ENCODE results near the gene TIMM13. TPM values are rescaled to one million over a fixed set of nuclear protein-coding genes. Genes with fewer than 3 reads are reported as not detected.

Gene TIMM13
- total RNA-seq, 1 donor from 2014 or later = 70.1 TPM

- no peak overlapping the region for H3K4me3 ChIP-seq (ENCODE audit: low read depth, low read length)
- peaks cover 1% of the 10 kb centered on the region for H3K36me3 ChIP-seq (ENCODE audit: control insufficient read depth, insufficient read depth, low read length)
- no peak for DNase-seq (ENCODE audit: low read depth)
- no peaks in the 10 kb centered on the region for H3K27me3 ChIP-seq (ENCODE audit: control insufficient read depth, insufficient read depth, low read length)
- TF ChIP-seq CTCF (IDR thresholded peaks at IDR 0.05; ENCODE audit: insufficient read depth, low read length, poor library complexity, severe bottlenecking) = no peak
These were observed 15.9 kb upstream of the TIMM13 start for GRCh38 chr19:2443116-2443784.

- Histone ChIP-seq H3K4me3 (ENCODE audit: low read depth, low read length) (no peak overlapping the region), H3K27me3 (ENCODE audit: control insufficient read depth, insufficient read depth, low read length) (no peaks in the 10 kb centered on the region), H3K36me3 (ENCODE audit: control insufficient read depth, insufficient read depth, low read length) (peaks cover 1% of the 10 kb centered on the region)
- no peak for DNase-seq (ENCODE audit: low read depth)
- TF ChIP-seq CTCF (IDR thresholded peaks at IDR 0.05; ENCODE audit: insufficient read depth, low read length, poor library complexity, severe bottlenecking) = no peak
These were observed 13.8 kb upstream of the TIMM13 start for GRCh38 chr19:2441096-2441752.

- Histone ChIP-seq H3K36me3 (ENCODE audit: control insufficient read depth, insufficient read depth, low read length) (peaks cover 1% of the 10 kb centered on the region), H3K4me3 (ENCODE audit: low read depth, low read length) (no peak overlapping the region), H3K27me3 (ENCODE audit: control insufficient read depth, insufficient read depth, low read length) (no peaks in the 10 kb centered on the region)
- no peak for TF ChIP-seq CTCF (IDR thresholded peaks at IDR 0.05; ENCODE audit: insufficient read depth, low read length, poor library complexity, severe bottlenecking)
- no peak for DNase-seq (ENCODE audit: low read depth)
These were observed 13.1 kb upstream of the TIMM13 start for GRCh38 chr19:2440515-2440914.

- DNase-seq (ENCODE audit: low read depth) = no peak
- H3K27me3 ChIP-seq (ENCODE audit: control insufficient read depth, insufficient read depth, low read length) = no peaks in the 10 kb centered on the region
- peaks cover 1% of the 10 kb centered on the region for H3K36me3 ChIP-seq (ENCODE audit: control insufficient read depth, insufficient read depth, low read length)
- H3K4me3 ChIP-seq (ENCODE audit: low read depth, low read length) = no peak overlapping the region
- TF ChIP-seq CTCF (IDR thresholded peaks at IDR 0.05; ENCODE audit: insufficient read depth, low read length, poor library complexity, severe bottlenecking) = no peak
These were observed 10.8 kb upstream of the TIMM13 start for GRCh38 chr19:2438178-2438577.

- no peak for TF ChIP-seq CTCF (IDR thresholded peaks at IDR 0.05; ENCODE audit: insufficient read depth, low read length, poor library complexity, severe bottlenecking)
- Histone ChIP-seq H3K4me3 (ENCODE audit: low read depth, low read length) (no peak overlapping the region), H3K36me3 (ENCODE audit: control insufficient read depth, insufficient read depth, low read length) (peaks cover 1% of the 10 kb centered on the region), H3K27me3 (ENCODE audit: control insufficient read depth, insufficient read depth, low read length) (no peaks in the 10 kb centered on the region)
- DNase-seq (ENCODE audit: low read depth) = no peak
These were observed 9.5 kb upstream of the TIMM13 start for GRCh38 chr19:2436926-2437325.

Data from kidney epithelial cell (primary cell).